Stomach (tissue), 4 donors: ENCODE results near the gene GCK.

Experiments
- POLR2AphosphoS5 ChIP-seq, 3 donors: sonication (generic); formaldehyde crosslinking; IDR thresholded peaks; one replicate each; pipeline ENCODE4 v1.6.1; 2016; ENCODE audit warnings: antibody characterized with exemption in 3 of 3
- TF ChIP-seq, protein P1 (sequence below), 7 experiments: fragments of 450-650 bp in 4 of 7; fragments of 200-600 bp in 3 of 7; sonication (generic) in 3 of 7; IDR thresholded peaks; one replicate each; pipeline ENCODE4 v1.5.1; 2016 to 2019; ENCODE audit warnings: antibody characterized with exemption in 7 of 7, control low read depth in 2 of 7, mild to moderate bottlenecking in 1 of 7

DNA sequence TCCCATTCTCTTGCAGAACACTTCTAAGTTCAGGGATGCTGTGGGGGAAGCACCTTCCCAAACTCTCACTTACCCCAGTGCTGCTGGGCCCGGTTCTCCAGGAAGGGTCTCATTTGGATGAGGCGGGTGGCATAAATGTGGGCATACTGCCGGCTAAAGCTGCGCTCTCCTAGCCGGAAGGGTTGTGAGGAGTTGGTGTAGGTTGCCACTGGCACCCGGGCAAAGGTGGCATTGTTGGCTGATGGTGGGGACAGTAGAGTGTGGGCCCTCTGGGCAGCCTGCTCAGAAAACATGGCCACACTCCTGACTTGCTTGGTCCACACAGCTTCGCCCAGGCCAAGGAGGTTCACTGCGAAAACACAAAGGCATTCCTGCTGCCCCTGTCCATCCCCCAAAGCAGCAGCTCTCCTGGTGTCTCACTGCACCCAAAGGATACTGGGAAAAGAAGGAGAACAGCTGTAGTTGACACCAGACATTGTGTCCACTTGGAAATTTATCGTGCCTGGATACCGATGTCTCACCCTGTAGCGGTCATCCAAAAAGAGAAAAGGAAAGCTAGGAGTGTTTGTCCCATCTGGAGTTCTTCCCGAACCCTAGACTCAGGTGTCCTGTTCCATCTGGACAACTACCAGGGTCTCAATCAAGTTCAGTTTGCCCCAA, 67.3 kb downstream of the GCK start:
- TF ChIP-seq, protein P1, sequence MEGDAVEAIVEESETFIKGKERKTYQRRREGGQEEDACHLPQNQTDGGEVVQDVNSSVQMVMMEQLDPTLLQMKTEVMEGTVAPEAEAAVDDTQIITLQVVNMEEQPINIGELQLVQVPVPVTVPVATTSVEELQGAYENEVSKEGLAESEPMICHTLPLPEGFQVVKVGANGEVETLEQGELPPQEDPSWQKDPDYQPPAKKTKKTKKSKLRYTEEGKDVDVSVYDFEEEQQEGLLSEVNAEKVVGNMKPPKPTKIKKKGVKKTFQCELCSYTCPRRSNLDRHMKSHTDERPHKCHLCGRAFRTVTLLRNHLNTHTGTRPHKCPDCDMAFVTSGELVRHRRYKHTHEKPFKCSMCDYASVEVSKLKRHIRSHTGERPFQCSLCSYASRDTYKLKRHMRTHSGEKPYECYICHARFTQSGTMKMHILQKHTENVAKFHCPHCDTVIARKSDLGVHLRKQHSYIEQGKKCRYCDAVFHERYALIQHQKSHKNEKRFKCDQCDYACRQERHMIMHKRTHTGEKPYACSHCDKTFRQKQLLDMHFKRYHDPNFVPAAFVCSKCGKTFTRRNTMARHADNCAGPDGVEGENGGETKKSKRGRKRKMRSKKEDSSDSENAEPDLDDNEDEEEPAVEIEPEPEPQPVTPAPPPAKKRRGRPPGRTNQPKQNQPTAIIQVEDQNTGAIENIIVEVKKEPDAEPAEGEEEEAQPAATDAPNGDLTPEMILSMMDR (IDR thresholded peaks at IDR 0.05): no peak
- TF ChIP-seq POLR2AphosphoS5 (IDR thresholded peaks at IDR 0.05): no peak
